GM19452 (cell line): ENCODE data around the gene NMNAT3.
A peak's percentile ranks its signal among the peaks of the same experiment; 100 is the strongest.

Experiments used
- ATAC-seq: cut with Tn5 transposase; IDR thresholded peaks from one replicate; pipeline ENCODE4 v1.9.1; 2021; ENCODE audit not compliant: unreplicated experiment

The NMNAT3 gene

GRCh38 chr3:139548801-139549200 is 129.0 kb downstream of the NMNAT3 start:
- ATAC-seq: no peak

GRCh38 chr3:139547666-139548065 is 130.1 kb downstream of the NMNAT3 start:
- no peak for ATAC-seq

- no peak for ATAC-seq
Observed at GRCh38 chr3:139546772-139547171, 131.0 kb downstream of the NMNAT3 start.

- no peak for ATAC-seq
Observed at GRCh38 chr3:139541532-139542288, 136.1 kb downstream of the NMNAT3 start.

- ATAC-seq: no peak
Observed at GRCh38 chr3:139540651-139541531, 136.9 kb downstream of the NMNAT3 start.

GRCh38 chr3:139538733-139539132 is 139.0 kb downstream of the NMNAT3 start:
- no peak for ATAC-seq

- no peak for ATAC-seq
Observed at GRCh38 chr3:139537795-139538621, 139.8 kb downstream of the NMNAT3 start.

- ATAC-seq: no peak
Observed at GRCh38 chr3:139537361-139537760, 140.4 kb downstream of the NMNAT3 start.

GRCh38 chr3:139534992-139535879 is 142.5 kb downstream of the NMNAT3 start:
- no peak for ATAC-seq

GRCh38 chr3:139534455-139534812 is 143.3 kb downstream of the NMNAT3 start:
- ATAC-seq: peak; percentile 56

- ATAC-seq: peak; percentile 43
Observed at GRCh38 chr3:139533781-139534454, 143.9 kb downstream of the NMNAT3 start.

GRCh38 chr3:139532976-139533375 is 144.8 kb downstream of the NMNAT3 start:
- ATAC-seq: no peak

- no peak for ATAC-seq
Observed at GRCh38 chr3:139530717-139531116, 147.1 kb downstream of the NMNAT3 start.

GRCh38 chr3:139529662-139530061 is 148.1 kb downstream of the NMNAT3 start:
- ATAC-seq: no peak

GRCh38 chr3:139528924-139529323 is 148.8 kb downstream of the NMNAT3 start:
- no peak for ATAC-seq

- ATAC-seq: no peak
Observed at GRCh38 chr3:139528281-139528680, 149.5 kb downstream of the NMNAT3 start.

- no peak for ATAC-seq
Observed at GRCh38 chr3:139527265-139527664, 150.5 kb downstream of the NMNAT3 start.

GRCh38 chr3:139526146-139526545 is 151.6 kb downstream of the NMNAT3 start:
- ATAC-seq: no peak

GRCh38 chr3:139524841-139525636 is 152.7 kb downstream of the NMNAT3 start:
- no peak for ATAC-seq
